ENCODE measurements around the gene RIMBP3C. TPM values are rescaled to one million over a fixed set of nuclear protein-coding genes. Genes with fewer than 3 reads are reported as not detected.
"Not testable (repeated sequence)": the region's sequence is repeated elsewhere in the genome, so short reads cannot be mapped to it uniquely, and the experiment has no call there.

RIMBP3C gene, protein sequence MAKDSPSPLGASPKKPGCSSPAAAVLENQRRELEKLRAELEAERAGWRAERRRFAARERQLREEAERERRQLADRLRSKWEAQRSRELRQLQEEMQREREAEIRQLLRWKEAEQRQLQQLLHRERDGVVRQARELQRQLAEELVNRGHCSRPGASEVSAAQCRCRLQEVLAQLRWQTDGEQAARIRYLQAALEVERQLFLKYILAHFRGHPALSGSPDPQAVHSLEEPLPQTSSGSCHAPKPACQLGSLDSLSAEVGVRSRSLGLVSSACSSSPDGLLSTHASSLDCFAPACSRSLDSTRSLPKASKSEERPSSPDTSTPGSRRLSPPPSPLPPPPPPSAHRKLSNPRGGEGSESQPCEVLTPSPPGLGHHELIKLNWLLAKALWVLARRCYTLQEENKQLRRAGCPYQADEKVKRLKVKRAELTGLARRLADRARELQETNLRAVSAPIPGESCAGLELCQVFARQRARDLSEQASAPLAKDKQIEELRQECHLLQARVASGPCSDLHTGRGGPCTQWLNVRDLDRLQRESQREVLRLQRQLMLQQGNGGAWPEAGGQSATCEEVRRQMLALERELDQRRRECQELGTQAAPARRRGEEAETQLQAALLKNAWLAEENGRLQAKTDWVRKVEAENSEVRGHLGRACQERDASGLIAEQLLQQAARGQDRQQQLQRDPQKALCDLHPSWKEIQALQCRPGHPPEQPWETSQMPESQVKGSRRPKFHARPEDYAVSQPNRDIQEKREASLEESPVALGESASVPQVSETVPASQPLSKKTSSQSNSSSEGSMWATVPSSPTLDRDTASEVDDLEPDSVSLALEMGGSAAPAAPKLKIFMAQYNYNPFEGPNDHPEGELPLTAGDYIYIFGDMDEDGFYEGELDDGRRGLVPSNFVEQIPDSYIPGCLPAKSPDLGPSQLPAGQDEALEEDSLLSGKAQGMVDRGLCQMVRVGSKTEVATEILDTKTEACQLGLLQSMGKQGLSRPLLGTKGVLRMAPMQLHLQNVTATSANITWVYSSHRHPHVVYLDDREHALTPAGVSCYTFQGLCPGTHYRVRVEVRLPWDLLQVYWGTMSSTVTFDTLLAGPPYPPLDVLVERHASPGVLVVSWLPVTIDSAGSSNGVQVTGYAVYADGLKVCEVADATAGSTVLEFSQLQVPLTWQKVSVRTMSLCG (N-terminal part only)
- under 1 TPM in 1 of 2 donors, not detected in 1; 0.40 TPM for total RNA-seq
- under 1 TPM; 0.05 to 0.10 TPM for polyA plus RNA-seq
- long read RNA-seq, donor 1, full-length matches to known transcripts: 1 of 1 reads
- long read RNA-seq, donor 1, partial matches to known transcripts: 0 of 1 reads
- long read RNA-seq, donor 1, other reads (novel, unspliced or antisense): 0 of 1 reads
- long read RNA-seq, donor 2: 0 reads
- long read RNA-seq, donor 3: 0 reads
- long read RNA-seq, donor 4: 0 reads
- long read RNA-seq, donor 5: 0 reads

DNA sequence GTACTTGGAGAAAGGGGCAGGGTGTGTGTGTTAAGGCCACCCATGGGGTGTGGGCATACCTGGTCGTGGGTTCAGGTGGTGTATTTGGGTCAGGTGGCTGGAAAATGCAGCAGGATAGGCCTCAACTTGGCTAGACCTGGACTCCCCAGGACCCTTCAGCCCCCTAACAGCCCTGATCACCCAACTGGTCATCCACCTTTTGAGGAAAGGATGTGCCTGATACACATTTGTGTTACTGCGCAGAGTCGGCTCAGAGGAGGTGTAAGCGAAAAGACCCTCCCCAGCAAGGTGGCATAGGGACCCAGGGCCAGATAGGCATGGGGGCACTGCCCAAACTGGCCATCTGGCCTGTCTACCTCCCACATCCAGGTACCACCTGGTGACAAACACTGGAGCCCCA, at the start of gene RIMBP3C:
RIMBP3C (minus strand) TSS at position 101 of the 400 bp plus-strand sequence. CDS start 485 bp downstream, outside the sequence.
- not testable (repeated sequence) for H3K27me3 ChIP-seq (ENCODE audit: control insufficient read depth in 3 of 3, insufficient read depth in 3 of 3, low read length in 2 of 3); H3K4me3 ChIP-seq; H3K4me1 ChIP-seq (ENCODE audit: control insufficient read depth in 5 of 5, insufficient read depth in 5 of 5, low read length in 5 of 5); H3K36me3 ChIP-seq (ENCODE audit: control insufficient read depth in 4 of 4, insufficient read depth in 4 of 4, low read length in 4 of 4); ATAC-seq (ENCODE audit: insufficient read depth, low FRiP score); DNase-seq; H3K27ac ChIP-seq (ENCODE audit: low read depth in 1 of 2, low read length in 1 of 2); H3K9me3 ChIP-seq (ENCODE audit: control insufficient read depth in 4 of 4, insufficient read depth in 3 of 4, low read length in 3 of 4); H3K9ac ChIP-seq (ENCODE audit: insufficient read depth in 1 of 2, low read length in 2 of 2)
- whole genome bisulfite sequencing, 2 donors: no CpG with 5 or more reads among the region's 4 CpGs

DNA sequence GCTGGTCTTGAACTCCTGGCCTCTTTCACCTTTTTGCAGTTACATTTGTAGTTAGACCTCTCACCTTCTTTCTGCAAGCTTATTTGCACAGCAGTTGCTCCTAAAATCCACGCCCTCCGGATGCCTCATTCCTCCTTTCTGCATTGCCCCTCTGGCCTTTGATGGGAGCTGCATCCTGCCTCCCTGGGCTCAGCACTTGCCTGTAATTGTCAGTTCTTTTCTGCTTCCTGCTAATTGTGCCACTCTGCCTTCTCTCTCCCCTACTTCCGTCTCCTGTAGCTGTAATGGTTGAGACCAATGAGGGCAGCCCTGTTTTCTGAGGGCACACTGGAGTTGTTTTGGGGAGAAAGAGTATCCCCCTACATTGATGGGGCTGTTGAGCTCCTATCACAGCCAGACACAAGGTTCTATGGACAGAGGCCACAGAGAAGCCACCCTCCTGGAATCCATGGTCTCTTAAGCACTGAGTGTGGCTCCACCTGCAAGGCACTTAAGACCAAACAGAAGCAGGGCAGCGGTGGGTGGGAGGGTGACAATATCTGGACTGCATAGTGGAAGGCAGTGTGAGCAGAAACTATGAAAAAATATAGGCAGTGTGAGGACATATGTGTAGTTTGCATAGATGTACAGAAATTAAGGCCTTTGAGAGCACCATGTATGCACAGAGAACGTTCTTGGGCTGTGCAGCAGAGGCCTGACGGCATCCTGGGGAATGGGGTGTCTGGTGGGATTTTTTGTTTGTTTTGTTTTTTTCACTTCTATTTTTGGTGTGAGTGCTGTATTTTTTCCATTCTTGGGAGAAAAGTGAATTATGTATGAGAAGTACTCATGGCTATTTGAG, 48.0 kb upstream of the RIMBP3C start:
- Histone ChIP-seq H3K36me3 (ENCODE audit: control insufficient read depth in 4 of 4, insufficient read depth in 4 of 4, low read length in 4 of 4) (peaks cover 0 to 8% (median 0%) of the 10 kb centered on the region in 4 donors), H3K9me3 (ENCODE audit: control insufficient read depth in 4 of 4, insufficient read depth in 3 of 4, low read length in 3 of 4) (no peaks in the 10 kb centered on the region), H3K4me3 (no peak overlapping the region), H3K9ac (ENCODE audit: insufficient read depth in 1 of 2, low read length in 2 of 2) (no peak overlapping the region), H3K4me1 (ENCODE audit: control insufficient read depth in 5 of 5, insufficient read depth in 5 of 5, low read length in 5 of 5) (no peaks in the 10 kb centered on the region), H3K27ac (ENCODE audit: low read depth in 1 of 2, low read length in 1 of 2) (no peak overlapping the region), H3K27me3 (ENCODE audit: control insufficient read depth in 3 of 3, insufficient read depth in 3 of 3, low read length in 2 of 3) (no peaks in the 10 kb centered on the region)
- WGBS, 2 donors: 87 to 88% methylated on average over 6 of the region's 6 CpGs
- DNase-seq (no peak), ATAC-seq (ENCODE audit: insufficient read depth, low FRiP score) (no peak)
- TF ChIP-seq, protein P1, sequence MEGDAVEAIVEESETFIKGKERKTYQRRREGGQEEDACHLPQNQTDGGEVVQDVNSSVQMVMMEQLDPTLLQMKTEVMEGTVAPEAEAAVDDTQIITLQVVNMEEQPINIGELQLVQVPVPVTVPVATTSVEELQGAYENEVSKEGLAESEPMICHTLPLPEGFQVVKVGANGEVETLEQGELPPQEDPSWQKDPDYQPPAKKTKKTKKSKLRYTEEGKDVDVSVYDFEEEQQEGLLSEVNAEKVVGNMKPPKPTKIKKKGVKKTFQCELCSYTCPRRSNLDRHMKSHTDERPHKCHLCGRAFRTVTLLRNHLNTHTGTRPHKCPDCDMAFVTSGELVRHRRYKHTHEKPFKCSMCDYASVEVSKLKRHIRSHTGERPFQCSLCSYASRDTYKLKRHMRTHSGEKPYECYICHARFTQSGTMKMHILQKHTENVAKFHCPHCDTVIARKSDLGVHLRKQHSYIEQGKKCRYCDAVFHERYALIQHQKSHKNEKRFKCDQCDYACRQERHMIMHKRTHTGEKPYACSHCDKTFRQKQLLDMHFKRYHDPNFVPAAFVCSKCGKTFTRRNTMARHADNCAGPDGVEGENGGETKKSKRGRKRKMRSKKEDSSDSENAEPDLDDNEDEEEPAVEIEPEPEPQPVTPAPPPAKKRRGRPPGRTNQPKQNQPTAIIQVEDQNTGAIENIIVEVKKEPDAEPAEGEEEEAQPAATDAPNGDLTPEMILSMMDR (IDR thresholded peaks at IDR 0.05; ENCODE audit: control extremely low read depth, extremely low read depth): no peak

DNA sequence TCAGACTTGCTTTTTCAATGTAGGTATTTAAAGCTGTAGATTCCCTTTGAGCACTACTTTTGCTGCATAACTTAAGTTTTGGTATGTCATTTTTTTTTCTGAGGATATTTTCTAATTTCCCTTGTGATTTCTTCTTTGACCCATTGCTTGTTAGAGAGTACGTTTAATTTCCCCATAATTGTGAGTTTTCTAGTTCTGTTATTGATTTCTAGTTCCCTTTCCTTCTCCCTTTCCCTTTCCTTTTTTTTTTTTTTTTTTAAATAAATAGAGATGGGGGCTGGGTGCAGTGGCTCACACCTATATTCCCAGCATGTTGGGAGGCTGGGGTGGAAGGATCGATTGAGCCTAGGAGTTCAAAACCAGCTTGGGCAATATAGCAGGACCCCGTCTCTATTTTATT, 47.0 kb upstream of the RIMBP3C start:
- no peak overlapping the region for H3K4me3 ChIP-seq
- peaks cover 0 to 18% (median 5%) of the 10 kb centered on the region in 4 donors for H3K36me3 ChIP-seq (ENCODE audit: control insufficient read depth in 4 of 4, insufficient read depth in 4 of 4, low read length in 4 of 4)
- no peak for DNase-seq
- 73 to 80% methylated on average over 3 of the region's 3 CpGs for WGBS, 2 donors
- no peaks in the 10 kb centered on the region for H3K4me1 ChIP-seq (ENCODE audit: control insufficient read depth in 5 of 5, insufficient read depth in 5 of 5, low read length in 5 of 5)
- no peak overlapping the region for H3K27ac ChIP-seq (ENCODE audit: low read depth in 1 of 2, low read length in 1 of 2)
- no peak overlapping the region for H3K9ac ChIP-seq (ENCODE audit: insufficient read depth in 1 of 2, low read length in 2 of 2)
- no peaks in the 10 kb centered on the region for H3K27me3 ChIP-seq (ENCODE audit: control insufficient read depth in 3 of 3, insufficient read depth in 3 of 3, low read length in 2 of 3)
- no peaks in the 10 kb centered on the region for H3K9me3 ChIP-seq (ENCODE audit: control insufficient read depth in 4 of 4, insufficient read depth in 3 of 4, low read length in 3 of 4)
- no peak for ATAC-seq (ENCODE audit: insufficient read depth, low FRiP score)
- TF ChIP-seq, protein P1 (IDR thresholded peaks at IDR 0.05; ENCODE audit: control extremely low read depth, extremely low read depth): no peak

DNA sequence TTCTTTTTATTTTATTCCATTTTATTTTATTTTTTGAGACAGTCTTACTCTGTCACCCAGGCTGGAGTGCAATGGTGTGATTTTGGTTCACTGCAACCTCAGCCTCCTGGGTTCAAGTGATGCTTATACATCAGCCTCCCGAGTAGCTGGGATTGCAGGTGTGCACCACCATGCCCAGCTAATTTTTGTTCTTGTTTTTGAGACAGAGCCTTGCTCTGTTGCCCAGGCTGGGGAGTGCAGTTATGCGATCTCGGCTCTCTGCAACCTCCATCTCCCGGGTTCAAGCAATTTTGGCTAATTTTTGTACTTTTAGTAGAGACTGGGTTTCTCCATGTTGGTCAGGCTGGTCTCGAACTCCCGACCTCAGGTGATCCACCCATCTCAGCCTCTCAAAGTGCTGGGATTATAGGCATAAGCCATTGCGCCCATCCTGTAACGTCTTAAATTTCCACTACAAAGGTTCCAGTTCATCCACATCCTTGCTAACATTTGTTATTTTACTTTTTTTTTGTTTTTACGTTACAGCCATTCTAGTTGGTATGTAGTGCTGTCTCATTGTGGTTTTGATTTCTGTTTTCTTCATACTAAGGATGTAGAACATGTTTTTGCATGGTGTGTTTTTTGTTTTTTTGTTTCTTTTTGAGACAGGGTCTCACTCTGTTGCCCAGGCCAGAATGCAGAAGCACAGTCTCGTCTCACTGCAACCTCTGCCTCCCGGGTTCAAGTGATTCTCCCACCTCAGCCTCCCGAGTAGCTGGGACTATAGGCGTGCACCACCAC, 45.3 kb upstream of the RIMBP3C start:
- peaks cover 0 to 21% (median 9%) of the 10 kb centered on the region in 4 donors for H3K36me3 ChIP-seq (ENCODE audit: control insufficient read depth in 4 of 4, insufficient read depth in 4 of 4, low read length in 4 of 4)
- H3K9ac ChIP-seq (ENCODE audit: insufficient read depth in 1 of 2, low read length in 2 of 2); H3K4me1 ChIP-seq (ENCODE audit: control insufficient read depth in 5 of 5, insufficient read depth in 5 of 5, low read length in 5 of 5); H3K4me3 ChIP-seq; ATAC-seq (ENCODE audit: insufficient read depth, low FRiP score); H3K9me3 ChIP-seq (ENCODE audit: control insufficient read depth in 4 of 4, insufficient read depth in 3 of 4, low read length in 3 of 4); H3K27me3 ChIP-seq (ENCODE audit: control insufficient read depth in 3 of 3, insufficient read depth in 3 of 3, low read length in 2 of 3); DNase-seq; H3K27ac ChIP-seq (ENCODE audit: low read depth in 1 of 2, low read length in 1 of 2): not testable (repeated sequence)
- 86 to 93% methylated on average over 13 of the region's 13 CpGs for WGBS, 2 donors
